Spleen (tissue), 7 donors: ENCODE results near the gene CHCHD6.

Experiments
- CTCF ChIP-seq, 11 experiments: fragments of 200-600 bp in 7 of 11; fragments of 450-650 bp in 4 of 11; sonication (generic) in 4 of 11; IDR thresholded peaks in 8 of 11; conservative IDR thresholded peaks in 3 of 11; 1 replicate in 7 of 11; 2 replicates in 4 of 11; pipeline versions ENCODE4 v1.4.0 to v1.8.0; 2016 to 2021; ENCODE audit warnings: antibody characterized with exemption in 11 of 11, inconsistent platforms in 4 of 11, mild to moderate bottlenecking in 1 of 11
- POLR2A ChIP-seq, 3 donors: fragments of 450-650 bp; IDR thresholded peaks; one replicate each; pipeline ENCODE4 v1.5.1; 2017; ENCODE audit warnings: antibody characterized with exemption in 3 of 3, mild to moderate bottlenecking in 1 of 3
- donor health status: DM: no; HTN: no; CAD: no; lungs with moderate emphysema.
- donor health status: DM: no; HTN: no; CAD: no.
- donor health status: DM: no; HTN: no; CAD: no.

GRCh38 chr3:126852511-126852910 is 148.5 kb downstream of the CHCHD6 start:
- TF ChIP-seq CTCF (IDR thresholded peaks at IDR 0.05 in 8 of 11, conservative IDR thresholded peaks at IDR 0.05 in 3 of 11) (no peak), POLR2A (IDR thresholded peaks at IDR 0.05) (no peak)
